Amniotic epithelial cell (primary cell): ENCODE data around the gene SUPT5H.

Experiments
- DNase-seq: peaks from one replicate; pipeline ENCODE4 v3.0.0-alpha.2; 2010; ENCODE audit warnings: low read depth

SUPT5H gene

DNA sequence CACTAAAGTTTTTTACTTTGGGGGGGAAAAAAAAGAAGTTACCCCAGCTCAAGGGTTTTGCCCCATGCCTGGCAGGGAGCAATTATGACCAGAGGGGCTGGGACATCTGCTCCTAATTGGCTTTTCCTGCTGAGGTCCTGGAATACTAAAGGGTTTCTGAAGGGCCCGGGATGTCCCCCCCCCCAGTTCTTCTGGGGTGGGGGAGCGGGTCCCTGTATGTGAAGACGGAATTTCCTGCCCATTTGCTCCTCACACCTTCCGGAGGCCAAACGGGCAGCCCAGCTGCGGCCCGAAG is 52.3 kb downstream of the SUPT5H start:
- DNase-seq = no peak

DNA sequence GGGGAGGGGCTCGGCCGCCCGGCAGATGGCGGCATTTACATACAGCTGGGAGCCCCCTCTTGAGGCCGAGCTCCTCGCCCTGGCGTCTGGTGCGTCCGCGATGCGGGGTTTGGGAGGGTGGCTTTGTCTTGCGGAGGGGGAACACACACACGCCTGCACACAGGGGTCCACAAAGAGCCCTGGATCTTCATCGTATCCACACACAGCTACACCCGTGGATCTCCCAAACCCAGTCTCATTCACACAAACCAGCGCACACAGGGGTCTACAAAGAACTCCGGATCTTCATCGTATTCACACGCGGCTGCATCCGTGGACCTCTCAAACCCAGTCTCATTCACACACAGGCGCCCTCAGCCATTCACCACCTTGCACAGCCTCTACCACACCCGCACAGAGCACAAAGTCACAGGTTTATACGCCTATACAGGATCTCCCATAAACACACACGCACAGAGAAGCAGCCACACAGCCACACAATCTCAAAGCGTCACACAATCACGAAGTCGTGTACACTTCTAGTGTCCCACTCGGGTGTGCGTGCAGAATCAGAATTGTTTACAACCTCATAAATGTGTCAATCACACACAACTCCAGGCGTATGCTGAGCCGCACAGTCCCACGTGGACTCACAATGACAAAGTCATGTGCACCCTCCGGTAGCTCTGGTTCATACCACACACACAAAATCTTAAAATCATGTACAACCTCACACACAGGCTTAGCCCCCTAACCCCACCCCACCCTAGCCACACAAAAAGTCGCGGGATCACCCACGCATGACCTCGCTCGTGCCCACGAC is 52.8 kb downstream of the SUPT5H start:
- DNase-seq = peak; percentile 16

DNA sequence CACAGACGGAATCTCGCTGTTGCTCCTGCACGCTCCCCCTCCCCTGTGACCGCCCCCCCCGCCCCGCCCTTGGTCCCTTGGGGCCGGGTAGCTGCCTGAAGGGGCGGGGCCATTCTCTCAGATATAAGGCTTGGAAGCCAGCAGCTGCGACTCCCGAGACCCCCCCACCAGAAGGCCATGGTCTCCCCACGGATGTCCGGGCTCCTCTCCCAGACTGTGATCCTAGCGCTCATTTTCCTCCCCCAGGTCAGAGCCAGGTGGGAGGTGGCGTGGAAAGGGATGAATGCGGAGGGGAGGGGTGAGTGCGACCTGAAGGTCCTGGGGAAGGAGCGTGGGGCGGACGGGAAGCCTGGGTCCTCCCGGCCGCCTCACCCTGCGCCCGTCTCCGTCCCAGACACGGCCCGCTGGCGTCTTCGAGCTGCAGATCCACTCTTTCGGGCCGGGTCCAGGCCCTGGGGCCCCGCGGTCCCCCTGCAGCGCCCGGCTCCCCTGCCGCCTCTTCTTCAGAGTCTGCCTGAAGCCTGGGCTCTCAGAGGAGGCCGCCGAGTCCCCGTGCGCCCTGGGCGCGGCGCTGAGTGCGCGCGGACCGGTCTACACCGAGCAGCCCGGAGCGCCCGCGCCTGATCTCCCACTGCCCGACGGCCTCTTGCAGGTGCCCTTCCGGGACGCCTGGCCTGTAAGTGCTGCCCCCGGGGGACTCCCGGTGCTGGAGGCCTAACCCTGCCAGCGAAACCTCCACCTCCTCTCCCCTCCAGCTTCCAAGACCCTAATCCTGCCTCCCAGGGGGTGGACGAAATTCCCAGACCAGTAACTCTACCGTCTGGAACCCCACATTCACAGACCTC is 53.6 kb downstream of the SUPT5H start, which contains the start of gene DLL3:
DLL3 (plus strand) TSS at position 150 of the 845 bp plus-strand sequence; CDS start at position 178, 28 bp downstream.
- DNase-seq = no peak

DNA sequence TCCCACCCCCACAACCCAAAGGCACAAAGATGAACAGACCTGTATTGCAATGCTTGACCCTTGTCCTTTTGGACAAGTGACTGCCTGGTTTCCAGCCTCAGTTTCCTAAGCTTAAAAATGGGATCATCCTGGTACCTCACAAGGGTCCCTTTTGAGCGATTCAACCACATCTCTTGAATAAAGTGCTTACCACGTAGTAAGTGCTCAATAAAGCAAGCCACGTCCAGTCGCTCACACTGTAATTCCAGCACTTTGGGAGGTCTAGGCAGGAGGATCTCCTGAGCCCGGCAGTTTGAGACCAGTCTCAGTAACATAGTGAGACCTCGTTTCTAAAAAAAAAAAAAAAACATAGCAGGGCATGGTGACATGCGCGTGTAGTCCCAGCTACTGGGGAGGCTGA is 54.5 kb downstream of the SUPT5H start:
- DNase-seq = no peak

DNA sequence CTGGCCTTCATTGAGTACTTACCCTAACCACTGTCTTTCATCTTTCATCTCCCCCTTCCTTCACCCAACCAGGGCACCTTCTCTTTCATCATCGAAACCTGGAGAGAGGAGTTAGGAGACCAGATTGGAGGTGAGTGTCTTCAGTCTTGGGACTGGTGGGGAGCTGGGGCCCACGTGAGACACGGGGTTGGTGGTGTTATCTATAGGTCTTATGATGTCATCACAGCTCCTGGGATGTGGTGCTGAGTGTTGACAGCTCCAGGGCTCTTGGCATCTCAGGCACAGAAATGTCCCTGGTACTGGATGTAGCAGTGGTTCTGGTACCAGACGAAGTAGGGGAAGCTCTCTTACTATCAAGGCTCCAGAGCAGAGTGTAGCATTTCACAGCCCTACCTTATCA is 55.2 kb downstream of the SUPT5H start:
- DNase-seq = no peak

DNA sequence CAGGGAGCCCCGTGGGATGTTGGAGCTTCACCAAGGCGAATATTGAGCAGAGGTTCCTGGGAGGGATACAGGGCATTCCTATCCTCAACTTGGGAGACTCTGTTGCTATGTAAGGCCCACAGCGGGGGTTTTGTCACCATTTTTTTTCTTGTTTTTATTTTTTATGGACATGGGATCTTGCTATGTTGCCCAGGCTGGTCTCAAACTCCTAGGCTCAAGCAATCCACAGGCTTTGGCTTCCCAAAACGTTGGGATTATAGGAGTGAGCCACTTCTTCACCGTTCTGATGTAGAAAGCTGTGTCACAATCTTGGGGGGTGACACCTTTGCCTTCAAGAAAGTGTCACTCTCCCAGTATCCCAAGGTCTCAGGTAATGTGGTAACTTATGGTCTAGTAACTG is 56.0 kb downstream of the SUPT5H start:
- DNase-seq = no peak

DNA sequence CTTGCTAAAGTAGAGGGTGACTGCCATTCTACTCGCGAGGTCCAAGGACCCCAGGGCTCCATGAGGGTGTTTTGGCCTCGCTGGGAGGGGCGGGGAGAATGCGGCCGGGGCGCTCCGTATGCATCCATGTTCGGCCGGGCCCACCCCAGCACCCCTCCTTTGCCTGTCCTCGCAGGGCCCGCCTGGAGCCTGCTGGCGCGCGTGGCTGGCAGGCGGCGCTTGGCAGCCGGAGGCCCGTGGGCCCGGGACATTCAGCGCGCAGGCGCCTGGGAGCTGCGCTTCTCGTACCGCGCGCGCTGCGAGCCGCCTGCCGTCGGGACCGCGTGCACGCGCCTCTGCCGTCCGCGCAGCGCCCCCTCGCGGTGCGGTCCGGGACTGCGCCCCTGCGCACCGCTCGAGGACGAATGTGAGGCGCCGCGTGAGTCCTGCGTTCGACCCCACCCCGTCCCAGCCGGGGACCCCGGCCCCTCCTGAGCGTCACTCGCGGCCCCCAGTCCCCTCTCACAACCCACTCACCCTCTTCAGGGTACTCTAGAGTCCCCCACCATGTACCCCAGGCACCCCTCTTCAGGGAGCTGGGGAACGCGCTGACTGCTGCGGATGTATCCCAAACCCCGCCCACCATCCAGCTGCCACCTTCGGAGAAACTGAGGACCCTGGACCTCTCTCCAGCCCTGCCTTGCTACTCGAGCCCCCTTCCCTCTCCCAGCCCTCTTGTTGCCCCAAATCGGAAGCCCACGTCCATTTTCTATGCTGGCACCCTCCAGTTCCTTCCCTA is 57.4 kb downstream of the SUPT5H start:
- peak; percentile 59 for DNase-seq

DNA sequence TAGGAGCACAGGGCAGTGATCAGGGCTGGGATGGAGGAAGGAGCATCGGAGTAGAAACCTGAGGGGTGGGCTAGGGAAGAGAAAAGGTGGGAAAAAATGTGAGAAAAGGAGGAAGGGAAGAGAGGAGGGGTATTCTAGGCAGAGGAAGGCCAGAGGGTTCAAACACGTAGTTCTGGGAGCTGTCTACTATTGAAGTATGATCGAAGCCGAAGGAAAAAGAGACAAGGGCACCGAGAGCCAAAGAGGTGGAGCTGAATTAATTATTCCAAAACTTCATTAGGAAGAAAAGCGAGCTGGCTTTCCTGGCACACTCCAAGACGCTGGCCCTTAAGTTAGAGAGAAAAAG is 61.2 kb downstream of the SUPT5H start:
- no peak for DNase-seq

DNA sequence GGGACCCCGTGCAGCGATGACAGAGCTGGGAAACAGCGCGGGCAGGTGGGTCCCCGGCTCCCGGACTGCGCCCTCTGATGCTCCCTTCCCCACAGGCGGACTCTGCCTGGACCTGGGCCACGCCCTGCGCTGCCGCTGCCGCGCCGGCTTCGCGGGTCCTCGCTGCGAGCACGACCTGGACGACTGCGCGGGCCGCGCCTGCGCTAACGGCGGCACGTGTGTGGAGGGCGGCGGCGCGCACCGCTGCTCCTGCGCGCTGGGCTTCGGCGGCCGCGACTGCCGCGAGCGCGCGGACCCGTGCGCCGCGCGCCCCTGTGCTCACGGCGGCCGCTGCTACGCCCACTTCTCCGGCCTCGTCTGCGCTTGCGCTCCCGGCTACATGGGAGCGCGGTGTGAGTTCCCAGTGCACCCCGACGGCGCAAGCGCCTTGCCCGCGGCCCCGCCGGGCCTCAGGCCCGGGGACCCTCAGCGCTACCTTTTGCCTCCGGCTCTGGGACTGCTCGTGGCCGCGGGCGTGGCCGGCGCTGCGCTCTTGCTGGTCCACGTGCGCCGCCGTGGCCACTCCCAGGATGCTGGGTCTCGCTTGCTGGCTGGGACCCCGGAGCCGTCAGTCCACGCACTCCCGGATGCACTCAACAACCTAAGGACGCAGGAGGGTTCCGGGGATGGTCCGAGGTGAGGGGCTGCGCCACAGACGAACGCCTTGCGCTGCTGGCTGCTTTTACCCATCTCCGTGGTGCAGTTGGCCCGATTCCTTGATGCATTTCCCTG is 61.7 kb downstream of the SUPT5H start:
- DNase-seq = peak; percentile 58

DNA sequence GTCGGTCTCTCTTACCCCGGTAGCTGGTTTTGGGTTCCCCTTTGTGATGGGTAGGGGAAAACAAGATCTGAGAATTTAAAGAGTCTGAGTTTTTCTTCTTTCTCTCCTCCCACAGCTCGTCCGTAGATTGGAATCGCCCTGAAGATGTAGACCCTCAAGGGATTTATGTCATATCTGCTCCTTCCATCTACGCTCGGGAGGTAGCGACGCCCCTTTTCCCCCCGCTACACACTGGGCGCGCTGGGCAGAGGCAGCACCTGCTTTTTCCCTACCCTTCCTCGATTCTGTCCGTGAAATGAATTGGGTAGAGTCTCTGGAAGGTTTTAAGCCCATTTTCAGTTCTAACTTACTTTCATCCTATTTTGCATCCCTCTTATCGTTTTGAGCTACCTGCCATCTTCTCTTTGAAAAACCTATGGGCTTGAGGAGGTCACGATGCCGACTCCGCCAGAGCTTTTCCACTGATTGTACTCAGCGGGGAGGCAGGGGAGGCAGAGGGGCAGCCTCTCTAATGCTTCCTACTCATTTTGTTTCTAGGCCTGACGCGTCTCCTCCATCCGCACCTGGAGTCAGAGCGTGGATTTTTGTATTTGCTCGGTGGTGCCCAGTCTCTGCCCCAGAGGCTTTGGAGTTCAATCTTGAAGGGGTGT is 62.5 kb downstream of the SUPT5H start:
- DNase-seq = no peak

DNA sequence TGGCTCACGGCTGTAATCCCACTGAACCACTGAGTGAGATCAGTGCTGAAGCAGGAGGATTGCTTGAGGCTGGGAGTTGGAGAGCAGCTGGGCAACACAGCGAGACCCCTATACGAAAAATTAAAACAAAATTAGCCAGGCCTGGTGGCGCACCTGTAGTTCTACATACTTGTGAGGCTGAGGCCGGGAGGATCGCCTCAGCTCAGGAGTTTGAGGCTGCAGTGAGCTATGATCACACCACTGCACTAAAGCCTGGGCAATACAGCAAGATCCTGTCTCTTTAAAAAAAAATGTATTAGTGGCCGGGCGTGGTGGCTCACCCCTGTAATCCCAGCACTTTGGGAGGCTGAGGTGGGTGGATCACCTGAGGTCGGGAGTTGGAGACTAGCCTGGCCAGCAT is 63.2 kb downstream of the SUPT5H start:
- DNase-seq = no peak

DNA sequence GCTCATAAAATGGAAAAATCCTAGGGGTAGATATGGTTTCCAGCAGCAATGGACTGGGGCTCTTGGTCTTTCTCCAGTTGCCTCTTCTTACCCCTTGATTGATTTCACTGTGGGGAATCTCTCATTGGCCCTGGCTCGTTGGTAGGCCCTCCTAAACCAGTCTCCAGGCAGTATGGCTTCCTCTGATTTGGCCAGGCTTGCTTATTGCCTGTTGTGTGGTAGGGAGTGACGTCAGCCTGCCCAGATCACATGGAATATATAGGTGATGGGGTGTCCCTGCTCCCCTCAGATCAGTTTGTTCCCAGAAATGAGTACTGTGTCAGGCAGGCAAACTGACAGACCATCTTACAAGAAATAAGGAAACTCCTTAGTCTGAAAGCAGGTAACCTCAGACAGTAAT is 63.9 kb downstream of the SUPT5H start:
- no peak for DNase-seq

DNA sequence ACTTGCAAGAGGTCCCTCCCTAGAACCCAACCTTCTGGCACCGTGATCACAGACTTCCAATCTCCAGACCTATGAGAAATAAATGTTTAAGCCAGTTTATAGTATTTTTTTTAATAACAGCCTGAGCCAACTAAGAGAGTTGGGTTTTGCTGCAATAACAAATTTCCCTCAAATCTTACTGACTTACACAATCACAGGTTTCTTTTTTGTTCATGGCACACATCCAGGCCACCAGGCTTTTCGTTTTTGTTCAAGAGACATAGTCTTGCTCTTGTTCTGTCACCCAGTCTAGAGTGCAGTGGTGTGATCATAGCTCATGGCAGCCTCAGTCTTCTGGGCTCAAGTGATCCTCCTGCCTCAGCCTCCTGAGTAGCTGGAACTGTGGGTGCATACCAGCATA is 67.6 kb downstream of the SUPT5H start:
- DNase-seq = no peak

DNA sequence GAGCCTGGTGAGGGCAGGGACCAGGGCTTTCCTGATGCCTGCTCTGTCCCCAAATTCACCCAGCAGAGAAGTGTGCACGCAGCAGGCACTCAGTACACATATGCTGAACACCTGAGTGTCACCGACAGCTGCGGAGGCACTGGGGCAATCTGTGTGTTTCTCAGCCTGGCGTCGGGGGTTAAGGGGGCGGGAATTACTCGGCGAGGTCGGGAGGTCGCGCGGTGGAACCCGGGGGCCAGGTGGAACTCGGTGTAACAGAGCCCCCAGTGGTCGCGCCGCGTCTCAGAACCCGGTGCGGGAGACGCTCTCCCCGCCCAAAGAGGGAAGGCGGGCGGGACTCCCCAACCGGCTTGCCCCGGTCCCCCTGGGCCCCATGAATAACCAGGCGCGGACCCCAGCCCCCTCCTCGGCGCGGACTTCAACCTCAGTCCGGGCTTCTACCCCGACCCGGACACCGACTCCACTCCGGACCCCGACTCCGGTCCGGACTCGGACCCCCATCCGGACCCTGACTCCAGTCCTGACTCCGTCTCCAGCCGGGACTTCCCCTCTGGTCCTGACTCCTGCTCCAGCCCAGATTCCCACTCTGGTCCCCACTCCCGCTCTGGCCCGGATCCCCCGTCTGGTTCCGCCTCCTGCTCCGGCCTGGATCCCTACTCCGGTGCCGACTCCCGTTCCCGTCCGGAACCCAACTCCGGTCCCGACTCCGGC is 69.6 kb downstream of the SUPT5H start, which contains the start of gene SELENOV:
SELENOV (plus strand) TSS at position 300 of the 711 bp plus-strand sequence; CDS start at position 374, 74 bp downstream.
- no peak for DNase-seq

DNA sequence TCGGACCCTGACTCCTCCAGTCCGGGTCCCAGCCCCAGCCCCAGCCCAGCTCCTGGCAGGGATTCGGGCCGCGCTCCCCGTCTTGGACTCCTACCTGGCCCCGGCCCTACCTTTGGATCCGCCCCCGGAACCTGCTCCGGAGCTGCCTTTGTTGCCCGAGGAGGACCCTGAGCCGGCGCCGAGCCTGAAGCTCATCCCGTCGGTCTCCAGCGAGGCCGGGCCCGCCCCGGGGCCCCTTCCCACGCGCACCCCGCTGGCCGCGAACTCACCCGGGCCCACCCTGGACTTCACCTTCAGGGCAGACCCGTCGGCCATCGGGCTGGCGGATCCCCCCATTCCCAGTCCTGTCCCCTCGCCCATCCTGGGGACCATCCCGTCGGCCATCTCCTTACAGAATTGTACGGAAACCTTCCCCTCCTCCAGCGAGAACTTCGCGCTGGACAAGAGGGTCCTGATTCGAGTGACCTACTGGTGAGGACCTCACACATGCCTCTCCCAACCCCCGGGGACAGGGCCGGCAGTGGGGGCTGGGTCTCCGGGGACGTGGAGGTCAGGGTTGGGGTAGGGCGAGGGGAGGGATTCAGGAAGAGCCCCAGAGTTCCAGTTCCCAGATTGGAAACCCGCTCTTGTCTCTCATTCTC is 70.3 kb downstream of the SUPT5H start:
- no peak for DNase-seq

DNA sequence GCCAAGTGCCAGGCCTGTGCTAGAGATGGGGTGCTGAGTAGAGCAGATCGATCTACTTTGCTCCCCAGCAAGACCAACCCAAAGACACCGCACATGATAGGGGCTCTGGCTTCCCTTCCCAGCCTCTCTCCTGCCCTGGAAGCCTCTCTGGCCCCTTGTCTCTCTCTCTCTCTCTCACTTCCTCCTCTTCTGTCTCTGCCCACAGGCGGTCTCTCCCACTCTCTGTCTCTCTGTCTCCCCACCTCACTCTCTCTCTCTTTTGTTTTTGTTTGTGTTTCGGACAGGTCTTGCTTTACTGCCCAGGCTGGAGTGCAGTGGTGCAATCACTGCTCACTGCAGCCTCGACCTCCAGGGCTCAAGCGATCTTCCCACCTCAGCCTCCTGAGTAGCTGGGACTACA is 70.9 kb downstream of the SUPT5H start:
- DNase-seq = no peak

DNA sequence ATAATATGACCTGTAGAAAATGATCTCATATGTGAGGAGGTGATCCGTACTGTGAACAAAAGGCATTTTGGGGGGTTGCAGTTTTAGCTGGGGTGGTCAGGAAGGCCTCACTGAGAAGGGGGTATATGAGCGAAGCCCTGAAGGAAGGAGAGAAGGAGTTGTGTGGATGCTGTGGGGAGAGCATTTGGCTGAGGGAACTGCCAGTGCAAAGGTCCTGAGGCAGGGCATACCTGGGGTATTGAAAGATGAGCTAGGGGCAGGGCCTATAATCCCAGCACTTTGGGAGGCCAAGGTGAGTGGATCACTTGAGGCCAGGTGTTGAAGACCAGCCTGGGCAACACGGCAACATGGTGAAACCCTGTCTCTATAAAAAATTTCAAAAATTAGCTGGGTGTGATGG is 72.0 kb downstream of the SUPT5H start:
- no peak for DNase-seq

DNA sequence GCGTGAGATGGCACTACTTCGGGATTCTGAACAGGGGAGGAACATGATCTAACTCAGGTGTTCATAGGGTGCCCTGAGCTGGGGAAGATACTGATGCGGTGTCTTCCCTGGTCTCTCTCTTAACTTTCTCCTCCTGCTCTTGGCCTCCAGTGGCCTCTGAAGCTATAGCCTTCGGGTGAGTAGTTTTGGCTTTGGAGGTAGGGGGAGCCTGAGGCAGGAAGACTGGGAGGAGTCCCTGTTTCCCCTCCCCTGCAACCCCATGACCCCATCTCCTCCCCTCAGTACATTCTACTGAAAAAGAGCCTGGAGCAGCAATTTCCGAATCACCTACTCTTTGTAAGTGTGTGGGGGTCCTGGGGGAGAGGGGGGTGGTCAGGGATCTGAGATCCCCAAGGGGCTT is 73.1 kb downstream of the SUPT5H start:
- no peak for DNase-seq

DNA sequence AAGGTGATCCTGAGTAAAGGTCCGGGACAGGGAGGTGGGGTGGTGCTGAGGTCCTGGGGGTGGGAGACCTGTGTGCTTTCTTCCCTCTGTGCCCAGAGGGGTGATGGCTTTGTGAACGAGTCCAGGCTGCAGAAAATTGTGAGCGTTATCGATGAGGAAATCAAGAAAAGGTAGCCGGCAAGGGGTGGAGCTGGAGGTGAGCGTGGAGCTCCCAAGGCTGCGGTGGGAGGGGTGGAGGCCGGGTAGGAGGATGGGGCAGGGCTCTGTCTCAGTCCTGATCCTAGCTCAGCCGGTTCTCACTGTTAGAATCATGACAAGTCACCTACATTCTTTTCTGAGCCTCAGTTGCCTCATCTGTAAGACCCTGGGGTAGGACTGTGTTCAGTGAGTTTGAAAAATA is 73.6 kb downstream of the SUPT5H start:
- DNase-seq = no peak
